Activated gamma-delta T cell (primary cell): Measurements from ENCODE around the gene EIF1.
"Not testable (repeated sequence)": the region's sequence is repeated elsewhere in the genome, so short reads cannot be mapped to it uniquely, and the experiment has no call there.

Source experiments
- DNase-seq: peaks from one replicate; lab custom pipeline; 2025; lab: John Stamatoyannopoulos, UW

The EIF1 gene

GRCh38 chr17:41700843-41701242 is 12.2 kb downstream of the EIF1 start:
- DNase-seq = not testable (repeated sequence)

DNA sequence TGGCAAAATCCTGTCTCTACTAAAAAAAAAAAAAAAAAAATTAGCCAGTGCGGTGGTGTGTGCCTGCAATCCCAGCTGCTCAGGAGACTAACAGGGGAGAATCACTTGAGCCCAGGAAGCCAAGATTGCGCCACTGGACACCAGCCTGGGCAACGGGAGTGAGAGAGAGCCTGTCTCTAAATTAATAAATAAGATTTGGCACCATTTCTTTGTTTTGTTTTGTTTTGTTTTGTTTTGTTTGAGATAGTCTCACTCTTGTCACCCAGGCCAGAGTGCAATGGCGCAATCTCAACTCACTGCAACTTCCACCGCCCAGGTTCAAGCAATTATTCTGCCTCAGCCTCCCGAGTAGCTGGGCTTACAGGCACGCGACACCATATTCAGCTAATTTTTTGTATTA is 14.0 kb downstream of the EIF1 start:
- no peak for DNase-seq

GRCh38 chr17:41705271-41705991 is 16.7 kb downstream of the EIF1 start:
- no peak for DNase-seq

DNA sequence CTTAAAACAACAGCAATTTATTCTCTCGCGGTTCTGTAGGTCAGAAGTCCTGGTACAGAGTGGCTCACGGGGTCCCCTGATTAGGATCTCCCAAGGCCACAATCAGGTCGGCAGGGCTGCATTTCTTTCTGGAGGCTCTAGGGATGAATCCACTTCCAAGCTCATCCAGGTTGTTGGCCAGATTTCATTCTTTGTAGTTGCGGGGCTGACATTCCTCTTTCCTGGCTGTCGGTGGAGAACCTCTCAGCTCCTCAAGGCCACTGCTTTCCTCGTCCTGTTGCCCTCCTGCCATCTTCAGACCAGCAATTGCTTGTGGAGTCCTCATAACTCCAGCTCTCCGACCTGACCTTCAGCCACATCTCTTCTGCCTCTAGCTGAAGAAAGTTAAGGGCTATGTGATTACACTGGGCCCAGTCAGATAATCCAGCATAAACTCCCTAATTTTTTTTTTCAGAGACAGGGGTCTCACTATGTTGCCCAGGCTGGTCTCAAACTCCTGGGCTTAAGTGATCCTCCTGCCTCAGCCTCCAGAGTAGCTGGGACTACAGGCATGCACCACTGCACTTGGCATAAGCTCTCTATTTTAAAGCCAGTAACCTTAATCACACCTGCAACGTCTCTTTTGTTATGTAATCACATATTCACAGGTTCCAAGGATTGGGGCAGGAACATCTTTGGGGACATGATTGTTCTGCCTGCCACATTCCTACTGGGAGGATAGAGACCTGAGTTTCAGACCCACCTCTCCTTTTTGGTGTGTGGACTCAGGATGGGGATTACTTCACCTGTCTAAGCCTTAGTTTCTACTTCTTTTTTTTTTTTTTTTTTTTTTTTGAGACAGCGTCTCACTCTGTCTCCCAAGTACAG is 19.4 kb downstream of the EIF1 start:
- DNase-seq = no peak

GRCh38 chr17:41710472-41711090 is 21.9 kb downstream of the EIF1 start:
- DNase-seq = no peak

DNA sequence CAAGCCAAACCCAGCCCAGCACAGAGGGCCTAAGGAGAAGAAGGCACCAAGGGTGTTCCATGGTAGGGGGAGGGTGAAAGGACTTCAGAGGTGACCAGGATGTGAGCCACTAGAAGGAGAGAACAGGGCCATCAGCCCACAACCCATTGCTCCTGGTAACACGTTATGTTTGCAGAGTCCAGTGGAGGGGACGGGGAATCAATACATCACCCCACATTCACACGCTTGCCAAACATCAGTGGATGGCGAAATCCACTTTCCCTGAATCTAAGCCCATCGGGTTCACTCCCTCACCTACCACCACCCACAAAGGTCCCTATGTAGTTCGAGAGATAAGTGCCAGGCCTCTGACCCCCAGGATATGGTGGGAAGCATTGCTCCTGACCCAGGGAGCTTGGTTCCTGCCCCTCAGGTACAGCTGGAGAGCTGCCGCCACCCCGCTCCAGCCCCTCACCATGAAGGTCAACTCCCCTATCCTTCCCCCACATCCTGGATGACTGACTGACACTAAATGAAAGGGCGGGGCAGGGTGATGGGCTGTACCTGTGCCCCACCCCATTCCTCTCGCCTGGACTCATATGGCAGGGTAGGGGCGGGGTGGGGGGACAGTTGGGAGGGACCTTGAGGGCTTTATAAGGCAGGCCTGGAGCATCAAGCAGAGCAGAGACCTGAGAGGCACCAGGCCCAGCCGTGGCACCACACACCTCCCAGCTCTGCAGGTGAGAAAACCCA is 23.1 kb downstream of the EIF1 start, which contains the start of gene GAST:
GAST (plus strand) TSS at position 663 of the 732 bp plus-strand sequence. CDS start 3,106 bp downstream, outside the sequence.
- no peak for DNase-seq

DNA sequence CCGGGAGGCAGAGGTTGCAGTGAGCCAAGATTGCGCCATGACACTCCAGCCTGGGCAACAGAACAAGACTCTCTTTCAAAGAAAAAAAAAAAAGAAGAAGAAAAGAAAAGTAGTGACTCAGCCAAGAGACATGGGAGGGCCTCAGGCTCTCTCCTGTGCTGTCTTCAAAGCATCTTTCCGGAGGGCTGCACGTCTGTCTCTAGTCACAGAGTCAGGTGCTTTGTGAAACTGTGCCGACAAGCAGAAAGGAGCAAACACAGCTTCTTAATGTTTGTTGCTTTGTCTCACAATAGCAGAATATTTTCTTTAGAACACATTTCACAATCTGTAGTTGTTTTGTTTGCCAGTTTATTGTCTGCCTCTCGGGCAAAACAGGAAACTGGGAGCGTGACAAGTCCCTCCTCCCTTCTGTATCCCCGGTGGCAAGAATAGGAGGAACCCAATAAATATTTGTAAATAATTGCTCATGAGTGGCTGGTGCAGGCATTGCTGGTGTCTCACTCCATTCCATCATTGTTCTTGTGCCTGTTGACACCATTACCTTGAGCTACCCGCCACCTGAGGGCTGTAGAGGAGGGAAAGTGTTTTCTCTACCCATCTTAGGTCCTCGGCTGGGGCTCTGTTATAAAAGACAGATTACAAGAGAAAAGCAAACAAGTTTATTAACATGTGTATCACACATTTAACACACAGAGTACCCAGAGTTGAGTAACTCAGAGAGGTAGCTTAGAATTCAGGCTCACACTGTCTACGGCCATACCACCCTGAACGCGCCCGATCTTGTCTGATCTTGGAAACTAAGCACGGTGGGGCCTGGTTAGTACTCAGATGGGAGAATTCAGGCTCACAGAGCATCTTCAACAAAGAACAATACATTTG is 29.0 kb downstream of the EIF1 start:
- no peak for DNase-seq

- DNase-seq = no peak
Measured at GRCh38 chr17:41718287-41718645, 29.6 kb downstream of the EIF1 start.

GRCh38 chr17:41722231-41722630 is 33.5 kb downstream of the EIF1 start:
- no peak for DNase-seq

DNA sequence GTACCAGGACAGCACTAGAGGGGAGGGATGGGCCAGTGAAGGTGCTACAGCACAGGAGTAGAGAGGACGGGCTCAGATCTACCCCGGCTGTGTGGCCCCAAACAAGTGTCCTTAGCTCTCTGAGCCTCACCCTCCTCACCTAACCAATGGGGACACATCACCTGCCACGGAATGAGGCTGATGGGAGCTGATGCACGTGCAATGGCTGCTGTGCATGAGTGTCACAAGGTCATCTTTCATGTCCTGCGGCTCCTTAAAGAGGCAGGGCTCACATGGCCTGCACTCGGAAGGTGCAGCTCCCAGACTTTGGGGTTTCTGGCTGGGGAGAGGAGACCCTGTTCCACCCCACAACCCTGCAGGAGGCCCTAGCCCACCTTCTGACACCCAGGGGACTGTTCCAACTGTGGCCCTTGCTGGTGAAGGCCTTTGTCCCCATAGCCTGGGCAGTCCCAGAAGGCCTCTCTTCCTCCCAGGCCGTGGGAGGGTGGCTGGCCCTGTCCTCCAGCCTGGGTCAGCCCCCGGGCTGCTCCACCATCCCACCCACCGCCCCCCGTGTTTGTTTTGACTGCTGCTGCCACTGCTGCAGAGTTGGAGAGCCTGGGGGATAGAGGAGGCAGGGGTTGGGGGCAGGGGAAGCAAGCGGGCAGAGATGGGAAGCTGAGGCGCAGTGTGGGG is 35.3 kb downstream of the EIF1 start:
- DNase-seq = no peak

- no peak for DNase-seq
Measured at GRCh38 chr17:41724476-41725050, 35.9 kb downstream of the EIF1 start.

DNA sequence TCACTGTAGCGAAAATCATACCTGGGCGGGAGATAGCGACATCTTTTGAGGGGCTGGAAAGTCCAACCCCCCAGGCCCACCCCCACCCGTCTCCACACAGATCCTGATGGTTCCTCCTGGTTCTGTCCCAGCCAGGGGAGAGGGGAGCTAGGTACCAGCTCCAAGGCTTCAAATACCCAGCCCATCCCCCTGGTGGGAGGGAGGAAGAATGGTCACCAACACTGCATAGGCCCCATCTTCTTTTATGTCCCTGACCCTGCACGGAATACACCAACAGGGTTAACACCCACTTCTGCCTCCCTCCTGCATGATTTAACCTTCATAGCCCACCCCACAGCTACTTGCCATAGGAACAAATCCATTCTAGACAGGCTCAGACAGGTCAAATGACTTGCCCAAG is 36.4 kb downstream of the EIF1 start:
- DNase-seq = no peak

- DNase-seq = no peak
Measured at GRCh38 chr17:41728056-41728455, 39.4 kb downstream of the EIF1 start.

- no peak for DNase-seq
Measured at GRCh38 chr17:41730479-41730878, 41.8 kb downstream of the EIF1 start.

DNA sequence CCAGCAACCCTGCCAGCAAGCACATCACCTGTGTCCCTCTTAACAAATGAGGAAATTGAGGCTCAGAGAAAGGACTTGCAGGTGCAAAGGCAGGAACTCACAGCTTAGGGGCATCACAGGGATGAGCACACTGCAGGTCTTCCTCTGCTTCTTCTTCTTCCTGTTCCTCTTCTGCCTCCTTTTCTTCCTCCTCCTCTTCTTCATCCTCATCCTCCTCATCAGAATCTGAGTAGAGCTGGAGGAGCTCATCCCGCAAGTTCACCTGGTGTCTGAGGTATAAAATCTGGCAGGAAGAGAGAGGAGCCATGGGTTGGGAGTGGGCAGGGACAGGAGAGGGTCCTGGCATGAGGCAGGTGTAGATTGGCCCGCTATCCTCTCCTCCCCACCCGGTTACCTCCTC is 43.2 kb downstream of the EIF1 start:
- DNase-seq = no peak

- DNase-seq = no peak
Measured at GRCh38 chr17:41733348-41734138, 44.9 kb downstream of the EIF1 start.

GRCh38 chr17:41734139-41734948 is 45.7 kb downstream of the EIF1 start, which contains the start of gene HAP1:
Gene HAP1, minus strand, starts transcription at chr17:41734643. Its CDS starts 9 bp downstream, at chr17:41734634.
- DNase-seq = no peak

DNA sequence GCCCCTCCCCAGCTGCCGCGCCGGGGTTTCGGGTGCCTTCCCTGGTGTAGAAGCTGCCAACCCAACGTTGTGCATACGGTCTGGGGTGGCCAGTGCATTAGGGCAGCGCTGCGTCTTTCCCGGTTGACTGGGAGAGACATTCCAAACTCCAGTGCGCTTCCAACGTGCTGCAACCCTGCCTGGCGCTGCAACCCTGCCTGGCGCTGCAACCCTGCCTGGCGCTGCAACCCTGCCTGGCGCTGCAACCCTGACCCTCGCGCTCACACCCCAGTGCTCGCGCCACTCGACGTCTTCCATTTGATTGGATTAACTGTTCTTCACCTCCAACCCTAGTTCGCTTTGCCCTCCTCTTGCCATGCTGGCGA is 46.2 kb downstream of the EIF1 start:
- DNase-seq = no peak
